Astrocyte of the hippocampus (primary cell): ENCODE data around the gene GATA3.

ENCODE experiments used
- DNase-seq: peaks from one replicate; pipeline ENCODE4 v3.0.0; 2011; ENCODE audit warnings: low read depth, low spot score

GATA3 gene

GRCh38 chr10:8051109-8051821 lies 3.2 kb upstream of the GATA3 start:
- DNase-seq, result no peak

GRCh38 chr10:8051851-8052257 lies 2.6 kb upstream of the GATA3 start:
- no peak for DNase-seq

GRCh38 chr10:8052341-8052955 lies 2.0 kb upstream of the GATA3 start:
- no peak for DNase-seq

- no peak for DNase-seq
These were observed 1.5 kb upstream of the GATA3 start for GRCh38 chr10:8052956-8053445.

GRCh38 chr10:8053446-8054243 lies 843 bp upstream of the GATA3 start:
- DNase-seq, result peak; percentile 96

- peak; percentile 66 for DNase-seq
These were observed 319 bp upstream of the GATA3 start for GRCh38 chr10:8054244-8054493.

GRCh38 chr10:8055420-8056349 lies 1.2 kb downstream of the GATA3 start:
- no peak for DNase-seq

GRCh38 chr10:8056378-8056777 lies 1.9 kb downstream of the GATA3 start:
- no peak for DNase-seq

GRCh38 chr10:8056871-8057331 lies 2.4 kb downstream of the GATA3 start:
- DNase-seq, result no peak

- DNase-seq, result no peak
These were observed 3.3 kb downstream of the GATA3 start for GRCh38 chr10:8057636-8058273.

GRCh38 chr10:8058274-8059111 lies 4.0 kb downstream of the GATA3 start:
- DNase-seq, result no peak

GRCh38 chr10:8059191-8059936 lies 4.9 kb downstream of the GATA3 start:
- DNase-seq, result no peak

- peak; percentile 81 for DNase-seq
These were observed 5.7 kb downstream of the GATA3 start for GRCh38 chr10:8060010-8060703.

- no peak for DNase-seq
These were observed 6.2 kb downstream of the GATA3 start for GRCh38 chr10:8060704-8061121.

GRCh38 chr10:8061274-8062211 lies 7.1 kb downstream of the GATA3 start:
- DNase-seq, result no peak

GRCh38 chr10:8063128-8063908 lies 8.8 kb downstream of the GATA3 start:
- no peak for DNase-seq

- no peak for DNase-seq
These were observed 9.4 kb downstream of the GATA3 start for GRCh38 chr10:8063935-8064334.
